HL-60 (cell line): ENCODE data around the gene ARRB1.

Experiments used
- DNase-seq, 2 experiments: peaks; one replicate each; pipeline ENCODE4 v3.0.0-alpha.2; 2010 to 2020; ENCODE audit warnings: low read depth in 1 of 2, low spot score in 1 of 2
- H3K27ac ChIP-seq: fragments of 250-450 bp; sonication (Bioruptor Pico); replicated peaks from 2 replicates; pipeline ENCODE4 v1.5.1; 2020; ENCODE audit warnings: mild to moderate bottlenecking, moderate library complexity
- H3K27me3 ChIP-seq: fragments of 250-450 bp; sonication (Bioruptor Pico); 2 replicates; pipeline ENCODE4 v1.5.1; 2021; ENCODE audit warnings: mild to moderate bottlenecking, moderate library complexity; ENCODE audit not compliant: insufficient read depth, poor library complexity, severe bottlenecking
- H3K4me3 ChIP-seq: replicated peaks from 2 replicates; pipeline ENCODE4 v1.5.1; 2011; ENCODE audit warnings: mild to moderate bottlenecking, control low read depth, low read length; ENCODE audit not compliant: insufficient read depth
- GABPA ChIP-seq: IDR thresholded peaks from 2 replicates; pipeline ENCODE4 v1.6.1; 2012; ENCODE audit warnings: low read depth
- POLR2AphosphoS5 ChIP-seq: IDR thresholded peaks from 2 replicates; pipeline ENCODE4 v1.6.1; 2012; ENCODE audit warnings: low read depth
- SPI1 ChIP-seq: IDR thresholded peaks from 2 replicates; pipeline ENCODE4 v1.6.1; 2012; ENCODE audit warnings: low read depth, mild to moderate bottlenecking, borderline replicate concordance
- TF ChIP-seq, protein P1 (sequence below): IDR thresholded peaks from 2 replicates; pipeline ENCODE4 v1.6.1; 2012; ENCODE audit warnings: low read depth; ENCODE audit not compliant: insufficient replicate concordance
- TF ChIP-seq, protein P2 (sequence below): IDR thresholded peaks from one replicate; pipeline ENCODE4 v1.5.1; 2011; ENCODE audit warnings: low read length, control low read depth, inconsistent platforms; ENCODE audit not compliant: insufficient read depth

ARRB1 gene

DNA sequence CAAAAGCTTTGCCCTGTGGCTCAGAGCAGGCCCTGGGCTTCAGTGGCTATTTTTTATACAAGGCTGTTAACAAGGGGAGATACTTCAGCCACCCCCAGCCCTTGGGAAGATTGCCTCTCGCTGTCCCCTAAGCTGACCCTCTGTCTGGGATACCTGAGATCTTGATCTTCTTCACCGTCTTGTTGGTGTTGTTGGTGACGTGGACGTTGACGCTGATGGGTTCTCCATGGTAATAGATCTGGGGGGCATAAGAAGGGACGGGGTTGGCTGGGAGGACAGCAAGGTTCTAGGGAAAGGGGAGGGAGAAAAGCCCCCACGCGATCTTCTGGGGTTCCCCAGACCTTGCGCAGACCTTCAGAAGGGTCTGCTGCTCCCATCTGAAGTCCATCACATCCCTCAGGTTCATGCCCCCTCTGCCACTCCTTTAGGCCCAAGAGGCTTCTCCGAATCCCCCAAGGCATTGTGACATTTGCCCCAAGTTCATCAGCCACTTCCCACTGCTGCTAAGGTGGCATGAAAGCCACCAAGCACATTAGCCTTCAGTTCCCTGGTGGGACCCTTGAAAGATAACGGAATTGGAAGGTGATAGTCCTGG is 74.2 kb downstream of the ARRB1 start:
- H3K4me3 ChIP-seq, result no peak overlapping the region
- H3K27me3 ChIP-seq, result no peaks in the 10 kb centered on the region
- DNase-seq, result no peak
- no peak for TF ChIP-seq SPI1
- TF ChIP-seq, protein P1, sequence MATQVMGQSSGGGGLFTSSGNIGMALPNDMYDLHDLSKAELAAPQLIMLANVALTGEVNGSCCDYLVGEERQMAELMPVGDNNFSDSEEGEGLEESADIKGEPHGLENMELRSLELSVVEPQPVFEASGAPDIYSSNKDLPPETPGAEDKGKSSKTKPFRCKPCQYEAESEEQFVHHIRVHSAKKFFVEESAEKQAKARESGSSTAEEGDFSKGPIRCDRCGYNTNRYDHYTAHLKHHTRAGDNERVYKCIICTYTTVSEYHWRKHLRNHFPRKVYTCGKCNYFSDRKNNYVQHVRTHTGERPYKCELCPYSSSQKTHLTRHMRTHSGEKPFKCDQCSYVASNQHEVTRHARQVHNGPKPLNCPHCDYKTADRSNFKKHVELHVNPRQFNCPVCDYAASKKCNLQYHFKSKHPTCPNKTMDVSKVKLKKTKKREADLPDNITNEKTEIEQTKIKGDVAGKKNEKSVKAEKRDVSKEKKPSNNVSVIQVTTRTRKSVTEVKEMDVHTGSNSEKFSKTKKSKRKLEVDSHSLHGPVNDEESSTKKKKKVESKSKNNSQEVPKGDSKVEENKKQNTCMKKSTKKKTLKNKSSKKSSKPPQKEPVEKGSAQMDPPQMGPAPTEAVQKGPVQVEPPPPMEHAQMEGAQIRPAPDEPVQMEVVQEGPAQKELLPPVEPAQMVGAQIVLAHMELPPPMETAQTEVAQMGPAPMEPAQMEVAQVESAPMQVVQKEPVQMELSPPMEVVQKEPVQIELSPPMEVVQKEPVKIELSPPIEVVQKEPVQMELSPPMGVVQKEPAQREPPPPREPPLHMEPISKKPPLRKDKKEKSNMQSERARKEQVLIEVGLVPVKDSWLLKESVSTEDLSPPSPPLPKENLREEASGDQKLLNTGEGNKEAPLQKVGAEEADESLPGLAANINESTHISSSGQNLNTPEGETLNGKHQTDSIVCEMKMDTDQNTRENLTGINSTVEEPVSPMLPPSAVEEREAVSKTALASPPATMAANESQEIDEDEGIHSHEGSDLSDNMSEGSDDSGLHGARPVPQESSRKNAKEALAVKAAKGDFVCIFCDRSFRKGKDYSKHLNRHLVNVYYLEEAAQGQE, result no peak
- TF ChIP-seq POLR2AphosphoS5, result no peak
- TF ChIP-seq, protein P2, sequence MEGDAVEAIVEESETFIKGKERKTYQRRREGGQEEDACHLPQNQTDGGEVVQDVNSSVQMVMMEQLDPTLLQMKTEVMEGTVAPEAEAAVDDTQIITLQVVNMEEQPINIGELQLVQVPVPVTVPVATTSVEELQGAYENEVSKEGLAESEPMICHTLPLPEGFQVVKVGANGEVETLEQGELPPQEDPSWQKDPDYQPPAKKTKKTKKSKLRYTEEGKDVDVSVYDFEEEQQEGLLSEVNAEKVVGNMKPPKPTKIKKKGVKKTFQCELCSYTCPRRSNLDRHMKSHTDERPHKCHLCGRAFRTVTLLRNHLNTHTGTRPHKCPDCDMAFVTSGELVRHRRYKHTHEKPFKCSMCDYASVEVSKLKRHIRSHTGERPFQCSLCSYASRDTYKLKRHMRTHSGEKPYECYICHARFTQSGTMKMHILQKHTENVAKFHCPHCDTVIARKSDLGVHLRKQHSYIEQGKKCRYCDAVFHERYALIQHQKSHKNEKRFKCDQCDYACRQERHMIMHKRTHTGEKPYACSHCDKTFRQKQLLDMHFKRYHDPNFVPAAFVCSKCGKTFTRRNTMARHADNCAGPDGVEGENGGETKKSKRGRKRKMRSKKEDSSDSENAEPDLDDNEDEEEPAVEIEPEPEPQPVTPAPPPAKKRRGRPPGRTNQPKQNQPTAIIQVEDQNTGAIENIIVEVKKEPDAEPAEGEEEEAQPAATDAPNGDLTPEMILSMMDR, result no peak
- TF ChIP-seq GABPA, result no peak
- H3K27ac ChIP-seq, result no peak overlapping the region

DNA sequence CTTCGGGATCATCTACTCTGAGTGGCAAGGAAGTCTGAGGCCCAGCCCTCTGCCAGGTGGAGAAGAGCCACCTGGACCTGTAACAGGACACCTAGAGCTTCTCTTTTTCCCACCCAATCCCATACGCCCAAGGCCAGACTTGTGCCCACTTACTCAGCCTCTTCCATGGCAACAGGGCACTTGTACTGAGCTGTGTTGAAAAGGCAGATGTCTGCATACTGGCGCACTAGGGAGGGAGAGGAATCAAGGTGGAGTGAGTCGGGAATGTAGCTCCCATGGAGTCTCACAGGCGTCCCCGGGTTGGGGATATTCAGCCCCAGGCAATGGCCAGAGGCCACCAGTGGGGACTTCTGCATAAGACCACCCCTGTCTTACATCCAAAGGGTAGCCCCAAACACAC is 74.8 kb downstream of the ARRB1 start:
- TF ChIP-seq, protein P2, result no peak
- TF ChIP-seq GABPA (no peak), SPI1 (no peak), POLR2AphosphoS5 (no peak)
- TF ChIP-seq, protein P1, result no peak
- Histone ChIP-seq H3K27me3 (no peaks in the 10 kb centered on the region), H3K27ac (no peak overlapping the region), H3K4me3 (no peak overlapping the region)
- DNase-seq, result no peak

DNA sequence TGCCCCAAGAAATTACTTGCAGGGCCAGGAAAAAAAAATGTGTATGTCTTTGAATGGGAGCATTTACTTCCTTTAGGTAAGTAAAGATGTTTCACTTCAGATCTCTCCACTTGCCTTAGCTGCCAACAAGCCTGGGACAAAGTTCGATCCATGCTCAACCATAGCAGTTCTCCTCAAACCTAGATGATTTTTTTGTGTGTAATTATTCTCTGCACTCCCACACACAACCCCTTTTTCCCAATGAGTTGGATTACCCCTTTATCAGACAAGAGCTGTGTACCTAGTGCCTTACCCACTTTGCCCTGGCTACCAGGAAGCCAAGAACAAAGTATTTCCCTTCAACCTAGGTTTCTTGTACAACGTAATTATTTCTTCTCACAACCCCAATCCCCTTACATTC is 75.3 kb downstream of the ARRB1 start:
- H3K27me3 ChIP-seq, result no peaks in the 10 kb centered on the region
- no peak for DNase-seq
- no peak for TF ChIP-seq GABPA
- TF ChIP-seq, protein P2, result no peak
- TF ChIP-seq POLR2AphosphoS5, result no peak
- TF ChIP-seq, protein P1, result no peak
- no peak for TF ChIP-seq SPI1
- H3K27ac ChIP-seq, result peak overlapping the region; percentile 19; the same call in 1 of the 2 replicates
- H3K4me3 ChIP-seq, result no peak overlapping the region
